ENCODE results near the gene ESAM.

- TF ChIP-seq CTCF (IDR thresholded peaks at IDR 0.05; ENCODE audit: insufficient read depth, low read length) (no peak), REST (IDR thresholded peaks at IDR 0.05; ENCODE audit: insufficient replicate concordance, low read depth) (no peak), POLR2AphosphoS5 (IDR thresholded peaks at IDR 0.05; ENCODE audit: low read depth) (no peak), GABPA (IDR thresholded peaks at IDR 0.05; ENCODE audit: low read depth) (no peak)
These were observed 7.8 kb downstream of the ESAM start for GRCh38 chr11:124754309-124754708.
